Body of pancreas (tissue), 4 donors: ENCODE data around the gene ACKR2. TPM values are rescaled to one million over a fixed set of nuclear protein-coding genes. Genes with fewer than 3 reads are reported as not detected.
A peak's percentile ranks its signal among the peaks of the same experiment; 100 is the strongest.
"Not testable (repeated sequence)": the region's sequence is repeated elsewhere in the genome, so short reads cannot be mapped to it uniquely, and the experiment has no call there.

Experiments used
- ATAC-seq: fragments of 150-250 bp; one replicate; pipeline ENCODE4 v1.9.1; 2016
- DNase-seq, 4 donors: peaks; one replicate each; pipeline ENCODE4 v3.0.0-alpha.2; 2019
- H3K27ac ChIP-seq, 4 donors: fragments of 200-600 bp; sonication (generic); 1 replicate in 3 of 4; 2 replicates in 1 of 4; pipeline versions ENCODE4 v1.5.1 to v1.6.1; 2016 to 2019; ENCODE audit warnings: mild to moderate bottlenecking in 1 of 4, mixed read lengths in 1 of 4, moderate library complexity in 1 of 4
- H3K27me3 ChIP-seq, 2 donors: fragments of 200-600 bp; sonication (generic); one replicate each; pipeline ENCODE4 v1.6.0; 2016; ENCODE audit warnings: mild to moderate bottlenecking in 1 of 2
- H3K36me3 ChIP-seq, 2 donors: fragments of 200-600 bp; sonication (generic); replicated peaks in 1 of 2; 2 replicates each; pipeline ENCODE4 v1.5.1; 2016; ENCODE audit warnings: low read depth in 2 of 2; ENCODE audit not compliant: insufficient read depth in 1 of 2
- H3K4me1 ChIP-seq: fragments of 200-600 bp; sonication (generic); one replicate; pipeline ENCODE4 v1.6.0; 2016
- H3K4me3 ChIP-seq, 2 donors: fragments of 200-600 bp; sonication (generic); 1 replicate in 1 of 2; 2 replicates in 1 of 2; pipeline ENCODE4 v1.5.1; 2016 to 2019
- H3K9me3 ChIP-seq, 3 donors: fragments of 200-600 bp; sonication (generic); 1 replicate in 2 of 3; 2 replicates in 1 of 3; pipeline ENCODE4 v1.5.1; 2016
- POLR2A ChIP-seq, 3 donors: fragments of 450-650 bp; IDR thresholded peaks; one replicate each; pipeline ENCODE4 v1.6.1; 2016; ENCODE audit warnings: antibody characterized with exemption in 3 of 3, mild to moderate bottlenecking in 2 of 3
- WGBS, 2 donors: methylation state at CpG; one replicate each; pipeline ENCODE4 v1.1.5; 2017; 5-methylcytosine and 5-hydroxymethylcytosine counted together
- intact Hi-C: fragments of 100-400 bp; cut with DNase I; formaldehyde crosslinking; loops from one replicate; pipeline ENCODE4 v1.15.1; 2023
- total RNA-seq, 2 donors: library from RNA; depleted of rRNA; stranded (reverse); fragments of >200 nt; gene quantifications; one replicate each; pipeline ENCODE4 v1.1.0, GENCODE V29; 2016
- TF ChIP-seq, protein P1 (sequence below), 7 experiments: fragments of 450-650 bp in 4 of 7; fragments of 200-600 bp in 3 of 7; sonication (generic) in 3 of 7; IDR thresholded peaks; one replicate each; pipeline ENCODE4 v1.5.1; 2016 to 2019; ENCODE audit warnings: antibody characterized with exemption in 7 of 7

ACKR2 gene
- total RNA-seq, 2 donors from 2014 or later = 3.3 to 3.4 TPM

DNA sequence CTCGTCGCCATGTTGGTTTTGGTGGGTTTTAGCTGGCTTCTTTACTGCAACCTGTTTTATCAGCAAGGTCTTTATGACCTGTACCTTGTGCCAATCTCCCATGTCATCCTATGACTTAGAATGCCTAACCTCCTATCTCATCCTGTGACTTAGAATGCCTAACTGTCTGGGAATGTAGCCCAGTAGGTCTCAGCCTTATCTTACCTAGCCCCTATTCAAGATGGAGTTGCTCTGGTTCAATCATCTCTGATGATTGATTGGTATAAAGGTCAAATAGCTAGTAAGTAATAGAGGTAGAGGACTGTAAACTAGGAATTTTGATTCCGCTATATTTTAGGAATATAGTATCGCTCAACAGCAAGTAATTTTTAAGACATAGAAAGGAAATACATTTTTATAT, 1.3 kb upstream of the ACKR2 start:
- Histone ChIP-seq H3K36me3 (no peaks in the 10 kb centered on the region), H3K27me3 (no peaks in the 10 kb centered on the region), H3K4me3 (no peak overlapping the region), H3K4me1 (peaks cover 29% of the 10 kb centered on the region), H3K9me3 (no peaks in the 10 kb centered on the region), H3K27ac (no peak overlapping the region)
- intact Hi-C loops = no loop called here
- 91 to 98% methylated on average over 4 of the region's 4 CpGs for whole genome bisulfite sequencing, 2 donors
- no peak for DNase-seq
- TF ChIP-seq, protein P1, sequence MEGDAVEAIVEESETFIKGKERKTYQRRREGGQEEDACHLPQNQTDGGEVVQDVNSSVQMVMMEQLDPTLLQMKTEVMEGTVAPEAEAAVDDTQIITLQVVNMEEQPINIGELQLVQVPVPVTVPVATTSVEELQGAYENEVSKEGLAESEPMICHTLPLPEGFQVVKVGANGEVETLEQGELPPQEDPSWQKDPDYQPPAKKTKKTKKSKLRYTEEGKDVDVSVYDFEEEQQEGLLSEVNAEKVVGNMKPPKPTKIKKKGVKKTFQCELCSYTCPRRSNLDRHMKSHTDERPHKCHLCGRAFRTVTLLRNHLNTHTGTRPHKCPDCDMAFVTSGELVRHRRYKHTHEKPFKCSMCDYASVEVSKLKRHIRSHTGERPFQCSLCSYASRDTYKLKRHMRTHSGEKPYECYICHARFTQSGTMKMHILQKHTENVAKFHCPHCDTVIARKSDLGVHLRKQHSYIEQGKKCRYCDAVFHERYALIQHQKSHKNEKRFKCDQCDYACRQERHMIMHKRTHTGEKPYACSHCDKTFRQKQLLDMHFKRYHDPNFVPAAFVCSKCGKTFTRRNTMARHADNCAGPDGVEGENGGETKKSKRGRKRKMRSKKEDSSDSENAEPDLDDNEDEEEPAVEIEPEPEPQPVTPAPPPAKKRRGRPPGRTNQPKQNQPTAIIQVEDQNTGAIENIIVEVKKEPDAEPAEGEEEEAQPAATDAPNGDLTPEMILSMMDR (IDR thresholded peaks at IDR 0.05) = no peak
- no peak for TF ChIP-seq POLR2A (IDR thresholded peaks at IDR 0.05)
- no peak for ATAC-seq

DNA sequence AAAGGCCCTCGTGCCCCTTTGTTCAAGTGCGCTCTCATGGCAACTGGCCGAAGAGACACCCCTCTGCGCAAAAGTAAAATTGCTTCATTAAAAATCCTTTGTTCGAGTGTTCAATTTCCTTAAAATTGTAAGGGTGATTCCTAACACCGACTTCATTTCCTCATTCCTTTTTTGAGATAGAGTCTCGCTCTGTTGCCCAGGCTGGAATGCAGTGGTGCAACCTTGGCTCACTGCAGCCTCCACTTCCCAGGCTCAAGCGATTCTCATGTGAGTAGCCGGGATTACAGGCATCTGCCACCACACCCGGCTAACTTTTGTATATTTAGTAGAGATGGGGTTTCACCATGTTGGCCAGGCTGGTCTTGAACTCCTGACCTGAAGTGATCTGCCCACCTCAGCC, 1.5 kb downstream of the ACKR2 start:
- H3K27ac ChIP-seq, intact Hi-C loops, ATAC-seq, H3K9me3 ChIP-seq, H3K36me3 ChIP-seq, DNase-seq, H3K4me3 ChIP-seq, H3K27me3 ChIP-seq: not testable (repeated sequence)
- whole genome bisulfite sequencing, 2 donors = 64 to 71% methylated on average over 10 of the region's 10 CpGs
- peaks cover 16% of the 10 kb centered on the region for H3K4me1 ChIP-seq

DNA sequence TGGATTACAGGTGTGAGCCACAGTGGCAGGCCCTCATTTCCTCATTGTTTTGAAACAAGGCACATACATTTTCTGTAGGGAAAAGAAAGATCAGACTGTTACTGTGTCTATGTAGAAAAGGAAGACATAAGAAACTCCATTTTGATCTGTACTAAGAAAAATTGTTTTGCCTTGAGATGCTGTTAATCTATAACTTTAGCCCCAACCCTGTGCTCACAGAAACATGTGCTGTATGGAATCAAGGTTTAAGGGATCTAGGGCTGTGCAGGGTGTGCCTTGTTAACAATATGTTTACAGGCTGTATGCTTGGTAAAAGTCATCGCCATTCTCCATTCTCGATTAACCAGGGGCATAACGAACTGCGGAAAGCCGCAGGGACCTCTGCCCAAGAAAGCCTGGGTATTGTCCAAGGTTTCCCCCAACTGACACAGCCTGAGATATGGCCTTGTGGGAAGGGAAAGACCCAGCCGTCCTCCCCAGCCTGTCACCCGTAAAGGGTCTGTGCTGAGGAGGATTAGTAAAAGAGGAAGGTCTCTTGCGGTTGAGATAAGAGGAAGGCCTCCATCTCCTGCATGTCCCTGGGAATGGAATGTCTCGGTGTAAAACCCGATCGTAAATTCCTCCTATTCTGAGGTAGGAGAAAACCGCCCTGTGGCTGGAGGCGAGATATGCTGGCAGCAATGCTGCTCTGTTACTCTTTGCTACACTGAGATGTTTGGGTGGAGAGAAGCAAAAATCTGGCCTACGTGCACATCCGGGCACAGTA, 2.1 kb downstream of the ACKR2 start:
- H3K36me3 ChIP-seq, H3K9me3 ChIP-seq, intact Hi-C loops, ATAC-seq, DNase-seq, H3K4me3 ChIP-seq, H3K27me3 ChIP-seq: not testable (repeated sequence)
- WGBS, 2 donors = 23 to 47% methylated on average over 12 to 15 of the region's 15 CpGs
- Histone ChIP-seq H3K27ac (peak overlapping the region in 2 of 4 donors; percentile 6 to 56), H3K4me1 (peaks cover 16% of the 10 kb centered on the region)

DNA sequence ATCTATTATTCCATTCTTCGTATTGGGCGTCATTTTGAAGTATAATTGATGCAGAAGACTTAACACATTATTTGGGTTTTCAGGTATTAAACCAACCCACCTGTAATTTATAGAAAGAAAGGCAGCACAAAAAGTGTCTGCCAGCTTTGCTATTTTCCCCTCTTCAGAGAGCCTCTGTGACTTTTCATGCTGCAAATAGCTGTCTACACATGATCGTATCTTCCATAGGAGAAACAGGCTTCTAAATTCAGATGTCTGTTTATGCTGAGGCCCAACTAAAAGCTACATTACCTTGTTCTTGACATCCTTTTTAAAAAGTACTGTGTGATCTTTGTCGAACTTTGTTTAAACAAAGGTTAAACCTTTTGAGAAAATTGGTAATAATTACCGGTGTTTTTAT, 5.0 kb downstream of the ACKR2 start:
- no peaks in the 10 kb centered on the region for H3K36me3 ChIP-seq
- no peaks in the 10 kb centered on the region for H3K27me3 ChIP-seq
- H3K4me1 ChIP-seq = peaks cover 16% of the 10 kb centered on the region
- H3K27ac ChIP-seq = no peak overlapping the region
- WGBS, 2 donors = 73 to 87% methylated on average over 5 of the region's 5 CpGs
- DNase-seq = no peak
- H3K9me3 ChIP-seq = no peaks in the 10 kb centered on the region
- TF ChIP-seq, protein P1 (IDR thresholded peaks at IDR 0.05) = no peak
- no peak for TF ChIP-seq POLR2A (IDR thresholded peaks at IDR 0.05)
- no peak for ATAC-seq
- intact Hi-C loops = no loop called here
- no peak overlapping the region for H3K4me3 ChIP-seq

DNA sequence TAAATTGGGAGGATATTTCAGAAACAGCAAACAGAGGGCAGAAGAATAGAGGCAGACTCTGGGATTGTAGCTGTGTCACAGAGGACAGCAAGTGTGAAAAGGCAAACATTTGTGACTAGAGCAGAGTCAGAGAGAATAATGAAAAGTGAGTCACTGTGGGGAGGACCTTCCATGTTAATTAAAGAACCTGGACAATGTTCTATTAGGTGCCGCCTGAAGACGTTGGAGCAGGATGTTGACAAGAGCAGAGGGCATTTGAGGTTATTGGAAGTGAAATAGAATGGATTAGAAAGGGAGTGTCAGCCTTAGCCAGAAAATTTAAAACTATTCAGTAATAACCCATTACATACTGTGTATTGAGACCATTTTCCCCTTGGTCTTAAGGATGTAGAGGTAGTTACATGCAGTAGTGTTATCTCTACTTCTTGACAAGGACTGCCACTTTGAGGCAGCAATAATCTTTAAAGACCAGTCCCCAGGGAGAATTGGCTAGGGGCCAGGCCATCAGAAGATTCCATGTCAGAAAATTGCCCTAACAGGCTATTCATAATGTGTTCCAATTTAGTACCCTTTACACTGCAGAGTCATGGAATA, 5.8 kb downstream of the ACKR2 start:
- Histone ChIP-seq H3K27me3 (no peaks in the 10 kb centered on the region), H3K9me3 (no peaks in the 10 kb centered on the region), H3K36me3 (no peaks in the 10 kb centered on the region), H3K4me3 (no peak overlapping the region), H3K4me1 (peaks cover 24% of the 10 kb centered on the region), H3K27ac (no peak overlapping the region)
- no peak for TF ChIP-seq POLR2A (IDR thresholded peaks at IDR 0.05)
- TF ChIP-seq, protein P1 (IDR thresholded peaks at IDR 0.05) = no peak
- intact Hi-C loops = no loop called here
- ATAC-seq = no peak
- DNase-seq = no peak
- WGBS, 2 donors = 42 to 46% methylated on average over 2 of the region's 2 CpGs
